Measurements from ENCODE around the gene CHI3L2.

- TF ChIP-seq CTCF (IDR thresholded peaks at IDR 0.05) (no peak), EZH2 (IDR thresholded peaks at IDR 0.05; ENCODE audit: borderline replicate concordance, insufficient read depth, low read depth, low read length, poor library complexity, severe bottlenecking) (no peak)
Measured at GRCh38 chr1:111198836-111199235, 28.7 kb upstream of the CHI3L2 start.

Measured in B cell (primary cell).